ENCODE results near the gene UBE2G1. TPM values are rescaled to one million over a fixed set of nuclear protein-coding genes. Genes with fewer than 3 reads are reported as not detected.

The UBE2G1 gene
- total and polyA plus RNA-seq, 9 of the 15 experiments (the other 6 are each of a cell fraction or from before 2014, with no cell fraction given), result 10.1 to 65.9 (median 29.7) TPM

DNA sequence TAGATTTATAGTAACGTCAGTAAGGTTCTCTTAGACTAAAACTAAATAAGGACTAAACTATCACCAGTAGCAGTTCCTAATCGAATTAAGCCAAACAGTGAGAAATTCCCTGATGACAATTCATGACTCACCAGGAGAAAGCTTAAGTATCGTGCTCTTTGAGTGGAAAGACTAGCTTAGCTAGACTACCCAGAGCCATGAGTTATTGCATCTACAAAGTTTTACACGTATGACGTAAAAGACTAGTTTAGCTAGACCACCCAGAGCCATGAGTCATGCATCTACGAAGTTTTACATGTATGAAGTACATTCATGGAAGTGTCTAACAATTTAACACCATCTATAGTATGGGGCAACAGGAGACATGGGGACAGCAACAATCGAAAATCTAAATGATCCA lies 36.6 kb downstream of the UBE2G1 start:
- Histone ChIP-seq H3K27me3 (ENCODE audit: control insufficient read depth in 2 of 2, insufficient read depth in 2 of 2, low read length in 2 of 2) (no peaks in the 10 kb centered on the region), H3K4me2 (ENCODE audit: insufficient read depth, low read length) (no peak overlapping the region), H3K79me2 (ENCODE audit: control insufficient read depth, insufficient read depth, low read length) (peaks cover 96% of the 10 kb centered on the region), H3K9ac (ENCODE audit: insufficient read depth in 1 of 2, low read depth in 2 of 2, low read length in 2 of 2) (no peak overlapping the region), H2AFZ (ENCODE audit: low read depth, low read length) (no peak overlapping the region), H3K4me1 (replicated peaks in 1 of 2; ENCODE audit: control insufficient read depth in 2 of 2, insufficient read depth in 2 of 2, low read length in 2 of 2) (peaks cover 6 to 8% of the 10 kb centered on the region in 2 experiments; a peak in 4 of 5 replicates), H3K4me3 (no peak overlapping the region), H3K27ac (ENCODE audit: extremely low read depth, low read depth, low read length) (no peak overlapping the region), H3K36me3 (ENCODE audit: control insufficient read depth, insufficient read depth, low read length) (peaks cover 12% of the 10 kb centered on the region; the same call in 2 of the 3 replicates), H3K9me3 (replicated peaks; ENCODE audit: control insufficient read depth, insufficient read depth, low read depth, low read length) (no peaks in the 10 kb centered on the region), H3K9me1 (ENCODE audit: control insufficient read depth, insufficient read depth, low read length) (no peaks in the 10 kb centered on the region), H4K20me1 (replicated peaks; ENCODE audit: control insufficient read depth, insufficient read depth, low read length) (peaks cover 3% of the 10 kb centered on the region; the same call in 1 of the 2 replicates)
- ChIA-PET POLR2A (interaction anchor here (0.6 kb wide), 1 partner anchor 124 kb away, joined by 3 read pairs; no protein-coding TSS in a partner anchor), CTCF (ENCODE audit: low intra/inter-chr PET ratio) (interaction anchor here (0.6 kb wide), 1 partner anchor 23 kb away, joined by 3 read pairs; no protein-coding TSS in a partner anchor)
- FAIRE-seq (no peak), ATAC-seq (no peak), DNase-seq (ENCODE audit: extremely low read depth in 1 of 4, low spot score in 3 of 4) (no peak)
- no TSS peak for BruUV-seq (replicated peaks)
- TF ChIP-seq GABPB2 (CRISPR knock-in tag; conservative IDR thresholded peaks at IDR 0.05) (no peak), SUPT5H (IDR thresholded peaks at IDR 0.05) (no peak), JUND (IDR thresholded peaks at IDR 0.05; ENCODE audit: borderline replicate concordance, low read depth, low read length) (0 out of 2 replicates have a peak, but pooled peaks have one; percentile 7), JUND (tag; IDR thresholded peaks at IDR 0.05; ENCODE audit: borderline replicate concordance, low read depth, low read length) (no peak), FOSL1 (tag; conservative IDR thresholded peaks at IDR 0.05) (peak; percentile 38), GATAD2A (IDR thresholded peaks at IDR 0.05) (no peak)
- TF ChIP-seq, protein P1, sequence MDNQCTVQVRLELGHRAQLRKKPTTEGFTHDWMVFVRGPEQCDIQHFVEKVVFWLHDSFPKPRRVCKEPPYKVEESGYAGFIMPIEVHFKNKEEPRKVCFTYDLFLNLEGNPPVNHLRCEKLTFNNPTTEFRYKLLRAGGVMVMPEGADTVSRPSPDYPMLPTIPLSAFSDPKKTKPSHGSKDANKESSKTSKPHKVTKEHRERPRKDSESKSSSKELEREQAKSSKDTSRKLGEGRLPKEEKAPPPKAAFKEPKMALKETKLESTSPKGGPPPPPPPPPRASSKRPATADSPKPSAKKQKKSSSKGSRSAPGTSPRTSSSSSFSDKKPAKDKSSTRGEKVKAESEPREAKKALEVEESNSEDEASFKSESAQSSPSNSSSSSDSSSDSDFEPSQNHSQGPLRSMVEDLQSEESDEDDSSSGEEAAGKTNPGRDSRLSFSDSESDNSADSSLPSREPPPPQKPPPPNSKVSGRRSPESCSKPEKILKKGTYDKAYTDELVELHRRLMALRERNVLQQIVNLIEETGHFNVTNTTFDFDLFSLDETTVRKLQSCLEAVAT (IDR thresholded peaks at IDR 0.05), result no peak
- TF ChIP-seq, protein P2, sequence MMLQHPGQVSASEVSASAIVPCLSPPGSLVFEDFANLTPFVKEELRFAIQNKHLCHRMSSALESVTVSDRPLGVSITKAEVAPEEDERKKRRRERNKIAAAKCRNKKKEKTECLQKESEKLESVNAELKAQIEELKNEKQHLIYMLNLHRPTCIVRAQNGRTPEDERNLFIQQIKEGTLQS (IDR thresholded peaks at IDR 0.05), result peak; percentile 39
- TF ChIP-seq, protein P2 (CRISPR knock-in tag; conservative IDR thresholded peaks at IDR 0.05), result no peak
- TF ChIP-seq, protein P3, sequence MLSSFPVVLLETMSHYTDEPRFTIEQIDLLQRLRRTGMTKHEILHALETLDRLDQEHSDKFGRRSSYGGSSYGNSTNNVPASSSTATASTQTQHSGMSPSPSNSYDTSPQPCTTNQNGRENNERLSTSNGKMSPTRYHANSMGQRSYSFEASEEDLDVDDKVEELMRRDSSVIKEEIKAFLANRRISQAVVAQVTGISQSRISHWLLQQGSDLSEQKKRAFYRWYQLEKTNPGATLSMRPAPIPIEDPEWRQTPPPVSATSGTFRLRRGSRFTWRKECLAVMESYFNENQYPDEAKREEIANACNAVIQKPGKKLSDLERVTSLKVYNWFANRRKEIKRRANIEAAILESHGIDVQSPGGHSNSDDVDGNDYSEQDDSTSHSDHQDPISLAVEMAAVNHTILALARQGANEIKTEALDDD (IDR thresholded peaks at IDR 0.05), result peak; percentile 87
- intact Hi-C loops (cut with micrococcal nuclease) (no loop called here), in situ Hi-C loops (cut with MboI) (no loop called here)
- WGBS (ENCODE audit: insufficient coverage, low coverage, missing lambda C conversion rate), result 67% methylated on average over 7 of the region's 7 CpGs

All from K562 (cell line).